IMR-90 (cell line): Measurements from ENCODE around the gene TEC. TPM values are rescaled to one million over a fixed set of nuclear protein-coding genes. Genes with fewer than 3 reads are reported as not detected.

Experiments
- ATAC-seq: fragments of 200-7000 bp; cut with Tn5 transposase; 2 replicates; pipeline ENCODE4 v1.9.1; 2020; ENCODE audit warnings: low read depth, mild to moderate bottlenecking, moderate library complexity
- BruUV-seq: library from RNA; stranded (reverse); fragments of 400-500 nt; replicated peaks from 2 replicates; lab custom pipeline; 2021; lab: Mats Ljungman, UMichigan
- CTCF ChIA-PET: fragments of 300-600 bp; formaldehyde crosslinking; extraction: SDS; loops from one replicate; lab custom pipeline; 2021; ENCODE audit warnings: antibody characterized with exemption; lab: Yijun Ruan, JAX
- POLR2A ChIA-PET: fragments of 300-600 bp; sonication (Branson Sonifier 250); formaldehyde crosslinking; loops from one replicate; lab custom pipeline; 2022; ENCODE audit warnings: antibody characterized with exemption; ENCODE audit not compliant: unreplicated experiment; lab: Charles Lee
- DNase-seq: peaks from one replicate; pipeline ENCODE4 v3.0.0; 2013
- H2AFZ ChIP-seq: replicated peaks from 2 replicates; pipeline ENCODE3; 2013; ENCODE audit warnings: low read length, mild to moderate bottlenecking; ENCODE audit not compliant: poor library complexity
- H2AK5ac ChIP-seq: 2 replicates; pipeline ENCODE4 v1.6.1; 2013; ENCODE audit warnings: low read depth, low read length, inconsistent platforms
- H2AK9ac ChIP-seq: replicated peaks from 2 replicates; pipeline ENCODE3; 2013; ENCODE audit warnings: mild to moderate bottlenecking, low read depth, low read length, moderate library complexity; ENCODE audit not compliant: poor library complexity
- H2BK120ac ChIP-seq: 2 replicates; pipeline ENCODE4 v1.6.1; 2013; ENCODE audit warnings: low read depth, low read length, inconsistent platforms
- H2BK15ac ChIP-seq: 3 replicates; pipeline ENCODE4 v1.6.1; 2013; ENCODE audit warnings: low read depth, low read length, inconsistent platforms
- H2BK20ac ChIP-seq: 2 replicates; pipeline ENCODE4 v1.6.1; 2013; ENCODE audit warnings: low read depth, mild to moderate bottlenecking, inconsistent platforms, low read length, moderate library complexity
- H2BK5ac ChIP-seq: 2 replicates; pipeline ENCODE4 v1.6.1; 2013; ENCODE audit warnings: mild to moderate bottlenecking, low read depth, low read length, inconsistent platforms; ENCODE audit not compliant: poor library complexity, severe bottlenecking
- H3K14ac ChIP-seq: replicated peaks from 2 replicates; pipeline ENCODE4 v1.6.1; 2013; ENCODE audit warnings: low read depth, low read length, inconsistent platforms
- H3K18ac ChIP-seq: 2 replicates; pipeline ENCODE4 v1.6.1; 2013; ENCODE audit warnings: low read depth, low read length, control low read depth
- H3K23ac ChIP-seq: 2 replicates; pipeline ENCODE4 v1.6.1; 2013; ENCODE audit warnings: low read depth, low read length, inconsistent platforms
- H3K27ac ChIP-seq: 2 replicates; pipeline ENCODE4 v1.5.1; 2013; ENCODE audit warnings: mild to moderate bottlenecking, control low read depth, low read length; ENCODE audit not compliant: insufficient read depth
- H3K27me3 ChIP-seq: 2 replicates; pipeline ENCODE4 v1.6.1; 2013; ENCODE audit warnings: low read length; ENCODE audit not compliant: control insufficient read depth, insufficient read depth
- H3K36me3 ChIP-seq: 2 replicates; pipeline ENCODE4 v1.6.1; 2013; ENCODE audit warnings: low read length, mixed read lengths; ENCODE audit not compliant: control insufficient read depth, insufficient read depth
- H3K4ac ChIP-seq: 2 replicates; pipeline ENCODE4 v1.6.1; 2013; ENCODE audit warnings: low read depth, low read length, inconsistent platforms
- H3K4me1 ChIP-seq: 2 replicates; pipeline ENCODE4 v1.6.1; 2013; ENCODE audit warnings: low read length, mixed read lengths; ENCODE audit not compliant: control insufficient read depth, insufficient read depth
- H3K4me2 ChIP-seq: 2 replicates; pipeline ENCODE4 v1.6.1; 2013; ENCODE audit warnings: low read depth, mild to moderate bottlenecking, control low read depth, low read length, moderate library complexity
- H3K4me3 ChIP-seq: 2 replicates; pipeline ENCODE4 v1.5.1; 2013; ENCODE audit warnings: low read depth, mild to moderate bottlenecking, control low read depth, low read length, moderate library complexity; ENCODE audit not compliant: insufficient read depth
- H3K56ac ChIP-seq: 2 replicates; pipeline ENCODE4 v1.6.1; 2013; ENCODE audit warnings: low read length, inconsistent platforms; ENCODE audit not compliant: insufficient read depth; ENCODE audit errors: extremely low read depth
- H3K79me1 ChIP-seq, 2 experiments: 2 replicates each; pipeline ENCODE4 v1.6.1; 2013; ENCODE audit warnings: low read length in 2 of 2, inconsistent platforms in 1 of 2, low read depth in 1 of 2
- H3K9ac ChIP-seq: 2 replicates; pipeline ENCODE4 v1.6.1; 2013; ENCODE audit warnings: low read depth, low read length, control low read depth
- H3K9me1 ChIP-seq: 2 replicates; pipeline ENCODE4 v1.6.1; 2013; ENCODE audit warnings: low read length, inconsistent platforms; ENCODE audit not compliant: insufficient read depth
- H3K9me3 ChIP-seq: 2 replicates; pipeline ENCODE4 v1.6.1; 2013; ENCODE audit warnings: low read length; ENCODE audit not compliant: control insufficient read depth, insufficient read depth
- H4K20me1 ChIP-seq: 2 replicates; pipeline ENCODE4 v1.6.1; 2013; ENCODE audit warnings: low read length, inconsistent platforms; ENCODE audit not compliant: insufficient read depth
- H4K5ac ChIP-seq: 2 replicates; pipeline ENCODE4 v1.6.1; 2013; ENCODE audit warnings: mild to moderate bottlenecking, low read depth, low read length, control low read depth
- H4K8ac ChIP-seq, 2 experiments: 2 replicates each; pipeline ENCODE4 v1.6.1; 2013; ENCODE audit warnings: low read depth in 2 of 2, low read length in 2 of 2, control low read depth in 1 of 2, inconsistent platforms in 1 of 2
- H4K91ac ChIP-seq: 2 replicates; pipeline ENCODE4 v1.6.1; 2013; ENCODE audit warnings: low read depth, low read length, inconsistent platforms; ENCODE audit not compliant: insufficient read depth
- CEBPB ChIP-seq: IDR thresholded peaks from 2 replicates; pipeline ENCODE4 v1.6.1; 2012; ENCODE audit warnings: low read depth, low read length, improper control_type of control experiment
- CHD1 ChIP-seq: IDR thresholded peaks from 2 replicates; pipeline ENCODE4 v1.6.1; 2012; ENCODE audit warnings: low read depth, low read length, improper control_type of control experiment
- CTCF ChIP-seq: conservative IDR thresholded peaks from 2 replicates; pipeline ENCODE4 v1.5.1; 2012; ENCODE audit warnings: mild to moderate bottlenecking, low read depth, low read length, improper control_type of control experiment
- FOS ChIP-seq: fragments of 150-350 bp; IDR thresholded peaks from 2 replicates; pipeline ENCODE4 v1.6.1; 2016; ENCODE audit warnings: low read depth, low read length
- MAFK ChIP-seq: IDR thresholded peaks from 2 replicates; pipeline ENCODE4 v1.6.1; 2012; ENCODE audit warnings: low read depth, low read length, improper control_type of control experiment
- MAZ ChIP-seq: IDR thresholded peaks from 2 replicates; pipeline ENCODE4 v1.6.1; 2012; ENCODE audit warnings: low read depth, mild to moderate bottlenecking, low read length, improper control_type of control experiment, moderate library complexity, borderline replicate concordance
- MXI1 ChIP-seq: IDR thresholded peaks from 2 replicates; pipeline ENCODE4 v1.6.1; 2012; ENCODE audit warnings: low read depth, mild to moderate bottlenecking, low read length, moderate library complexity, borderline replicate concordance
- RCOR1 ChIP-seq: IDR thresholded peaks from 2 replicates; pipeline ENCODE4 v1.6.1; 2012; ENCODE audit warnings: mild to moderate bottlenecking, low read length, improper control_type of control experiment; ENCODE audit not compliant: insufficient replicate concordance
- USF2 ChIP-seq: fragments of 150-350 bp; IDR thresholded peaks from 2 replicates; pipeline ENCODE4 v1.6.1; 2017; ENCODE audit warnings: mild to moderate bottlenecking, antibody characterized with exemption, low read length, low read depth
- WGBS, 2 experiments: methylation state at CpG; one replicate each; pipeline versions ENCODE4 v1.1.5 to v1.1.7; 2013; ENCODE audit warnings: missing lambda C conversion rate in 2 of 2; ENCODE audit not compliant: insufficient read length in 1 of 2; ENCODE audit errors: extremely low coverage in 2 of 2; 5-methylcytosine and 5-hydroxymethylcytosine counted together
- dilution Hi-C: fragments of 300-500 bp; cut with HindIII; formaldehyde crosslinking; loops from one replicate; pipeline ENCODE4 v1.14.3; 2018; ENCODE audit warnings: low sequenced_read_pairs; ENCODE audit not compliant: unreplicated experiment
- in situ Hi-C: fragments of 300-500 bp; cut with MboI; formaldehyde crosslinking; loops from 3 replicates; pipeline ENCODE4 v1.14.3; 2019; ENCODE audit warnings: low sequenced_read_pairs, inconsistent platforms, mixed read lengths
- intact Hi-C: fragments of 100-400 bp; cut with micrococcal nuclease; formaldehyde crosslinking; loops from 2 replicates; pipeline ENCODE4 v1.10.0; 2022
- polyA plus RNA-seq, 3 experiments: library from polyadenylated mRNA; depleted of rRNA; stranded (reverse); fragments of >200 nt; gene quantifications; 2 replicates each; pipeline ENCODE4 v1.2.3, GENCODE V29; 2012; ENCODE audit warnings: low replicate concordance in 1 of 3
- total RNA-seq: library from RNA; depleted of rRNA; stranded (reverse); fragments of >200 nt; gene quantifications from 2 replicates; pipeline ENCODE4 v1.2.3, GENCODE V29; 2012

The TEC gene
- total and polyA plus RNA-seq, 2 of the 4 experiments (the other 2 are of a cell fraction): 0.39 to 0.54 TPM

- in situ Hi-C loops: no loop called here
- BruUV-seq: no TSS peak
These were observed 153.1 kb downstream of the TEC start for GRCh38 chr4:48116582-48116981.

More at GRCh38 chr4:48116582-48116981, 153.1 kb downstream of the TEC start:
- TF ChIP-seq FOS: no peak
- TF ChIP-seq RCOR1: no peak
- no peak for TF ChIP-seq MXI1
- TF ChIP-seq CHD1: no peak
- no peak for TF ChIP-seq MAFK
- TF ChIP-seq CEBPB: no peak
- no peak for TF ChIP-seq CTCF
- TF ChIP-seq USF2: no peak
- TF ChIP-seq MAZ: no peak
- no peak overlapping the region for H2BK20ac ChIP-seq
- no peaks in the 10 kb centered on the region for H3K9me3 ChIP-seq
- H3K56ac ChIP-seq: no peak overlapping the region
- ChIA-PET CTCF (no interaction called here), POLR2A (no interaction called here)
- no peaks in the 10 kb centered on the region for H3K36me3 ChIP-seq
- intact Hi-C loops (no loop called here), dilution Hi-C loops (no loop called here)
- ATAC-seq (no peak), DNase-seq (no peak)
- H4K5ac ChIP-seq: no peak overlapping the region
- no peak overlapping the region for H2BK5ac ChIP-seq
- no peaks in the 10 kb centered on the region for H4K20me1 ChIP-seq
- no peak overlapping the region for H3K4ac ChIP-seq
- H2AK5ac ChIP-seq: no peak overlapping the region
- no peaks in the 10 kb centered on the region for H3K4me1 ChIP-seq
- H2AFZ ChIP-seq: no peak overlapping the region
- H3K9ac ChIP-seq: no peak overlapping the region
- H3K4me3 ChIP-seq: no peak overlapping the region
- no peak overlapping the region for H4K91ac ChIP-seq
- H3K18ac ChIP-seq: no peak overlapping the region
- peaks cover 4% of the 10 kb centered on the region for H3K27me3 ChIP-seq
- H3K79me1 ChIP-seq: no peaks in the 10 kb centered on the region
- H3K9me1 ChIP-seq: no peaks in the 10 kb centered on the region
- no peak overlapping the region for H2BK120ac ChIP-seq
- H3K23ac ChIP-seq: no peak overlapping the region
- H2AK9ac ChIP-seq: no peak overlapping the region
- no peak overlapping the region for H3K4me2 ChIP-seq
- no peak overlapping the region for H3K14ac ChIP-seq
- no CpG with 5 or more reads among the region's 3 CpGs for WGBS, 2 experiments
- no peak overlapping the region for H3K27ac ChIP-seq
- no peak overlapping the region for H2BK15ac ChIP-seq
- H4K8ac ChIP-seq: no peak overlapping the region
